Chondrocyte (in vitro differentiated cells): Measurements from ENCODE around the gene VAV2. TPM values are rescaled to one million over a fixed set of nuclear protein-coding genes. Genes with fewer than 3 reads are reported as not detected.
A peak's percentile ranks its signal among the peaks of the same experiment; 100 is the strongest.
"Not testable (repeated sequence)": the region's sequence is repeated elsewhere in the genome, so short reads cannot be mapped to it uniquely, and the experiment has no call there.

Experiments used
- DNase-seq: peaks from one replicate; pipeline ENCODE4 v3.0.0; 2021; ENCODE audit warnings: mixed read lengths, low spot score
- H3K27ac Mint-ChIP-seq: one replicate; pipeline ENCODE4 v1.8.0; 2021; ENCODE audit warnings: mild to moderate bottlenecking, moderate library complexity, mixed read lengths; ENCODE audit not compliant: unreplicated experiment
- H3K27me3 Mint-ChIP-seq: 2 replicates; pipeline ENCODE4 v1.8.0; 2021; ENCODE audit warnings: low read depth, mixed read lengths
- H3K36me3 Mint-ChIP-seq: 2 replicates; pipeline ENCODE4 v1.8.0; 2021; ENCODE audit warnings: low read depth, mixed read lengths
- H3K4me1 Mint-ChIP-seq: 2 replicates; pipeline ENCODE4 v1.8.0; 2021; ENCODE audit warnings: low read depth, mild to moderate bottlenecking, mixed read lengths
- H3K4me3 Mint-ChIP-seq: one replicate; pipeline ENCODE4 v1.8.0; 2021; ENCODE audit warnings: mild to moderate bottlenecking, moderate library complexity, mixed read lengths; ENCODE audit not compliant: unreplicated experiment
- H3K9me3 Mint-ChIP-seq: 2 replicates; pipeline ENCODE4 v1.8.0; 2021; ENCODE audit warnings: low read depth, mixed read lengths
- total RNA-seq: library from RNA; stranded (reverse); gene quantifications from 3 replicates; pipeline ENCODE4 v1.2.1, GENCODE V29; 2021
- TF ChIP-seq, protein P1 (sequence below): fragments of 200-600 bp; sonication (generic); IDR thresholded peaks from 2 replicates; pipeline ENCODE4 v1.5.0; 2021; ENCODE audit warnings: antibody characterized with exemption, mild to moderate bottlenecking, moderate library complexity

VAV2 gene
- total RNA-seq, 1 donor from 2014 or later = 17.7 TPM

DNA sequence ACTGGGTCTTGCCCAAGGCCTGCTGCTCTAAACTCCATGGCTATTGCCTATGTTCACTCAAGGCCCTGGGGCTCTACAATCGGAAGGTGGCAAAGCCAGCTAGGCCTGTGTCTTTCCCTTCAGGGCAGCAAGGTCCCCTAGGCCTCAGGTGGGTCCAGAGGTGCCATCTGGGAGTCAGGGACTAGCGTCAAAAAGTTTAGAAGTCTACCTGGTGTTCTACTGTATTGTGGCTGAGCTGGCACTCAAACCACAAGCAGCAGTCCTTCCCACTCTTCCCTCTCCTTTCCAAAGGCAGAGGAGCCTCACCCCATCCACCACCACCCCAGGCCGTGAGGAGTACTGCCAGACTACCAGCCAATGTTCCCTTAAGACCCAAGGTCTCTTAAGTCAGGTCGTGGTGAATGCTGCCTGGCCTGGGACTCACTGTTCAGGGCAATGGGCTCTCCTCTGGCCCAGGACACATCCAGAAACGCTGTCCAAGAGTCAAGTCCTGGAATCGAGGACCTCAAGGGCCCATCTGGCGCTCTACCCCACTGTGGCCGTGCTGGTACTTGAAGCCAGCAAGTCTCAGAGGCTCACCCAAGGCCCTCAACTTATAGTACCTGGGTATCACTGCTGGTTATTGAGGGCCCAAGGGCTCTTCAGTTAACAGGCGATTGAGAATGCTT lies 241.0 kb downstream of the VAV2 start:
- peaks cover 30% of the 10 kb centered on the region for H3K9me3 Mint-ChIP-seq

DNA sequence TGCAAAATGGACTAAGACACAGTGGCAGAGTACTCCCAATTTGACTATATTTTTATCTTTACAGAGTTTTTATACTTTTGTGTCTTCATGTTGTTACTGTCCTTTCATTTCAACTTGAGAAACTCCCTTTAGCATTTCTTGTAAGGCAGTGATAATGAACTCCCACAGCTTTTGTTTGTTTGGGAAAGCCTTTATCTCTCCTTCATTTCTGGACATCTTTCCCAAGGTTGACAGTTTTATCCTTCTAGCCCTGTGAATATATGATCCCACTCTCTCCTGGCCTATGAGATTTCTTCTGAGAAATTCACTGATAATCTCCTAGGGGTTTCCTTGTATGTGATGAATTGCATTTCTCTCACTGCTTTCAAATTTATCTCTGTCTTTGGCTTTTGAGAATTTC lies 244.8 kb downstream of the VAV2 start:
- TF ChIP-seq, protein P1, sequence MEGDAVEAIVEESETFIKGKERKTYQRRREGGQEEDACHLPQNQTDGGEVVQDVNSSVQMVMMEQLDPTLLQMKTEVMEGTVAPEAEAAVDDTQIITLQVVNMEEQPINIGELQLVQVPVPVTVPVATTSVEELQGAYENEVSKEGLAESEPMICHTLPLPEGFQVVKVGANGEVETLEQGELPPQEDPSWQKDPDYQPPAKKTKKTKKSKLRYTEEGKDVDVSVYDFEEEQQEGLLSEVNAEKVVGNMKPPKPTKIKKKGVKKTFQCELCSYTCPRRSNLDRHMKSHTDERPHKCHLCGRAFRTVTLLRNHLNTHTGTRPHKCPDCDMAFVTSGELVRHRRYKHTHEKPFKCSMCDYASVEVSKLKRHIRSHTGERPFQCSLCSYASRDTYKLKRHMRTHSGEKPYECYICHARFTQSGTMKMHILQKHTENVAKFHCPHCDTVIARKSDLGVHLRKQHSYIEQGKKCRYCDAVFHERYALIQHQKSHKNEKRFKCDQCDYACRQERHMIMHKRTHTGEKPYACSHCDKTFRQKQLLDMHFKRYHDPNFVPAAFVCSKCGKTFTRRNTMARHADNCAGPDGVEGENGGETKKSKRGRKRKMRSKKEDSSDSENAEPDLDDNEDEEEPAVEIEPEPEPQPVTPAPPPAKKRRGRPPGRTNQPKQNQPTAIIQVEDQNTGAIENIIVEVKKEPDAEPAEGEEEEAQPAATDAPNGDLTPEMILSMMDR = no peak
- no peak overlapping the region for H3K27ac Mint-ChIP-seq
- no peak overlapping the region for H3K4me3 Mint-ChIP-seq
- H3K4me1 Mint-ChIP-seq = no peaks in the 10 kb centered on the region
- peaks cover 4% of the 10 kb centered on the region for H3K36me3 Mint-ChIP-seq
- DNase-seq = no peak
- peaks cover 30% of the 10 kb centered on the region for H3K9me3 Mint-ChIP-seq
- H3K27me3 Mint-ChIP-seq = peaks cover 36% of the 10 kb centered on the region

More for the DNA sequence above, 241.0 kb downstream of the VAV2 start:
- Mint-ChIP-seq H3K4me1 (no peaks in the 10 kb centered on the region), H3K27me3 (peaks cover 28% of the 10 kb centered on the region), H3K4me3 (no peak overlapping the region), H3K36me3 (peaks cover 6% of the 10 kb centered on the region), H3K27ac (no peak overlapping the region)
- DNase-seq = no peak
- TF ChIP-seq, protein P1 = no peak

DNA sequence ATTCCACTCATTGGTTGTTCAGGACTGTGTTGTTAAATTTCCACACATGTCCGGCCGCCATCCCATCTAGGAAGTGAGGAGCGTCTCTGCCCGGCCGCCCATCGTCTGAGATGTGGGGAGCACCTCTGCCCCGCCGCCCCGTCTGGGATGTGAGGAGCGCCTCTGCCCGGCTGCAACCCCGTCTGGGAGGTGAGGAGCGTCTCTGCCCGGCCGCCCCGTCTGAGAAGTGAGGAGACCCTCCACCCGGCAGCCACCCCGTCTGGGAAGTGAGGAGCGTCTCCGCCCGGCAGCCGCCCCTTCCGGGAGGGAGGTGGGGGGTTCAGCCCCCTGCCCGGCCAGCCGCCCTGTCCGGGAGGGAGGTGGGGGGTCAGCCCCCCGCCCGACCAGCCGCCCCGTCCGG lies 247.6 kb downstream of the VAV2 start:
- H3K27ac Mint-ChIP-seq, H3K4me3 Mint-ChIP-seq, H3K4me1 Mint-ChIP-seq, DNase-seq, H3K36me3 Mint-ChIP-seq: not testable (repeated sequence)
- peaks cover 18% of the 10 kb centered on the region for H3K9me3 Mint-ChIP-seq
- peaks cover 32% of the 10 kb centered on the region for H3K27me3 Mint-ChIP-seq

DNA sequence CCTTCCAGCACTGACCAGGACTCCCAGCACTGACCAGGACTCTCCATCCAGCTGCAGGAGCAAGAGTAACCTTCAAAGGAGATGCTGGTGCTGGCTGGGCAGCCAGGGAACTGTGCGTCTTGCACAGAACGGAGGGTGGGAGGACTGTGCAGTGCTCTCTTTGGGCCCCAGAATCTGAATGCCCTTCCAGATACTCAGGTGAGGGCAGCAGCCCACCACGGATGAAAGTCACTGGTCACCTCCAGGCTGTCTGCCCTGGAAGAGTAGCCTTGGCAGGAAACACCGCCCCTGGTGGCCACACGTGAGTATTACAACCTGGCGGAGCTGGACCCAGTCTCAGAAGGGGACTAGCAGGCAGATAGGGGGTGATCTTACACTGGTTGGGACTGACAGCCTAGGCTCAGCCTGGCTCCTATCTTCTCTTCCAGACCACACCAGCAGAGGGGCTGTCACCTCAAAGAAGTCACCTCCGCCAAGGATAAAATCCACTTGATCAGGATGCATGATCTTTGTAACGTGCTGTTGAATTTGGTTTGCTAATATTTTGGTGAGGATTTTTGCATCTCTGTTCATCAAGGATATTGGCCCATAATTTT lies 249.2 kb downstream of the VAV2 start:
- Mint-ChIP-seq H3K4me3 (no peak overlapping the region), H3K9me3 (peaks cover 8% of the 10 kb centered on the region), H3K27ac (no peak overlapping the region), H3K36me3 (peaks cover 2% of the 10 kb centered on the region), H3K4me1 (no peaks in the 10 kb centered on the region), H3K27me3 (peaks cover 23% of the 10 kb centered on the region)
- TF ChIP-seq, protein P1 = peak; percentile 95
- DNase-seq = no peak

DNA sequence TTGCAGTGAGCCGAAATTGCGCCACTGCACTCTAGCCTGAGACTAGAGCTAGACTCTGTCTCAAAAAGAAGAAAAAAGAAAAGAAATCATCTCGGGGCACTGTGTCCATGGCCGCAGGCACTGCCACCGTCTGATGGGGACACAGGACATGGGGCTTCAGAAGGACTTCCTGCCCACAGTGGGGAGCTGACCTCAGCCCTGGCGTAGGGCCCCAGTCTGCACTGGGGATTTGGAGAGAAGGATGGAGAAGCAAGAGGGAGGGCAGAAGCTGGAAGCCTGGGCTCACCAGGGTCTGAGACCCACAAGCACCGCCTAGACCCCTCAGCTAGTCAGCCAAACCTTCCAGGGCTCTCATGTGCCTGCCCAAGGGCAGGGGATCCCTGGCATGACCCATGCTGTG lies 249.9 kb downstream of the VAV2 start:
- H3K4me1 Mint-ChIP-seq = no peaks in the 10 kb centered on the region
- H3K4me3 Mint-ChIP-seq = no peak overlapping the region
- DNase-seq = no peak
- peaks cover 2% of the 10 kb centered on the region for H3K36me3 Mint-ChIP-seq
- TF ChIP-seq, protein P1 = no peak
- peaks cover 8% of the 10 kb centered on the region for H3K9me3 Mint-ChIP-seq
- no peak overlapping the region for H3K27ac Mint-ChIP-seq
- H3K27me3 Mint-ChIP-seq = peaks cover 16% of the 10 kb centered on the region

DNA sequence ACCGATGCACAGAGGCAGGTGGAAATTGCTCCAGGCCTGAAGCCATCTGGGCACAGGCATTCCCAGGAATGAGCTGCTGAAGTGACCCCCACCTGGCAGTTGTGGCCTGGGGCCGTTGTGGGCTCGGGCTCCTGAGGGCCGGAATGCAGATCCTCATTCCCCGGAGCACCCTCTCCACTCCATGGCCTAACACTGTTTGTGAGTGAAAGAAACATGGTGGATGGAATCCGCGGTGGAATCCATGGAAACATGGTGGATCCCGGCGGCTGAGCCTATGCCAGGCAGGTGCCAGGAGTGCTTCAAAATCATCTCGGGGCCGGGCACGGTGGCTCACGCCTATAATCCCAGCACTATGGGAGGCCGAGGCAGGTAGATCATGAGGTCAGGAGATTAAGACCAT lies 250.4 kb downstream of the VAV2 start:
- H3K9me3 Mint-ChIP-seq = peaks cover 6% of the 10 kb centered on the region

More for the DNA sequence above, 250.4 kb downstream of the VAV2 start:
- no peaks in the 10 kb centered on the region for H3K4me1 Mint-ChIP-seq
- H3K4me3 Mint-ChIP-seq = no peak overlapping the region
- H3K27ac Mint-ChIP-seq = no peak overlapping the region
- DNase-seq = no peak
- peaks cover 2% of the 10 kb centered on the region for H3K36me3 Mint-ChIP-seq
- peaks cover 15% of the 10 kb centered on the region for H3K27me3 Mint-ChIP-seq
- TF ChIP-seq, protein P1 = no peak
